ENCODE results near the gene MFSD1.

Gene MFSD1

DNA sequence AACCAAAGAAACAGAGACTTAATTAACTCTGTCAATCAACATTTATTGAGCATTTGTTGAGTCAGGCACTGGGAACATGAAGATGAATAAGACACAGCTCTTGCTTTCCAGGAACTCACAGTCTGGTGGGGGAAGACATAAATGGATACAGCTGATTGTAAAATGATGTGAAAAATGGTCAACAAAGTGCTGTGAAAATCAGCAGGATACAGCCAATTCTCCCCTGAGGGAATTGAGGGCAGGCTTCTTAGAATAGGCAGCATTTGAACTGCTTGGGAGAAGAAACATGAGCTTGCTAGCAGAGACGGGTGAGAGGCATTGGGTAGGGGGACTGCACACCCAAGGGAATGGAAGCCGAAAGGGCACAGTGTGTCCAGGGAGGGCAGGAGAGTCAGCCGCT is 41.1 kb downstream of the MFSD1 start:
- TF ChIP-seq SIN3A (IDR thresholded peaks at IDR 0.05; ENCODE audit: borderline replicate concordance, insufficient read depth, low read length) (no peak), POLR2AphosphoS5 (IDR thresholded peaks at IDR 0.05; ENCODE audit: low read depth, low read length) (no peak), FOXP2 (optimal IDR thresholded peaks at IDR 0.05; ENCODE audit: borderline replicate concordance, extremely low read depth, extremely low read length, insufficient read depth) (no peak), TAF1 (IDR thresholded peaks at IDR 0.05; ENCODE audit: borderline replicate concordance, insufficient read depth, low read length) (no peak)
- TF ChIP-seq, protein P1, sequence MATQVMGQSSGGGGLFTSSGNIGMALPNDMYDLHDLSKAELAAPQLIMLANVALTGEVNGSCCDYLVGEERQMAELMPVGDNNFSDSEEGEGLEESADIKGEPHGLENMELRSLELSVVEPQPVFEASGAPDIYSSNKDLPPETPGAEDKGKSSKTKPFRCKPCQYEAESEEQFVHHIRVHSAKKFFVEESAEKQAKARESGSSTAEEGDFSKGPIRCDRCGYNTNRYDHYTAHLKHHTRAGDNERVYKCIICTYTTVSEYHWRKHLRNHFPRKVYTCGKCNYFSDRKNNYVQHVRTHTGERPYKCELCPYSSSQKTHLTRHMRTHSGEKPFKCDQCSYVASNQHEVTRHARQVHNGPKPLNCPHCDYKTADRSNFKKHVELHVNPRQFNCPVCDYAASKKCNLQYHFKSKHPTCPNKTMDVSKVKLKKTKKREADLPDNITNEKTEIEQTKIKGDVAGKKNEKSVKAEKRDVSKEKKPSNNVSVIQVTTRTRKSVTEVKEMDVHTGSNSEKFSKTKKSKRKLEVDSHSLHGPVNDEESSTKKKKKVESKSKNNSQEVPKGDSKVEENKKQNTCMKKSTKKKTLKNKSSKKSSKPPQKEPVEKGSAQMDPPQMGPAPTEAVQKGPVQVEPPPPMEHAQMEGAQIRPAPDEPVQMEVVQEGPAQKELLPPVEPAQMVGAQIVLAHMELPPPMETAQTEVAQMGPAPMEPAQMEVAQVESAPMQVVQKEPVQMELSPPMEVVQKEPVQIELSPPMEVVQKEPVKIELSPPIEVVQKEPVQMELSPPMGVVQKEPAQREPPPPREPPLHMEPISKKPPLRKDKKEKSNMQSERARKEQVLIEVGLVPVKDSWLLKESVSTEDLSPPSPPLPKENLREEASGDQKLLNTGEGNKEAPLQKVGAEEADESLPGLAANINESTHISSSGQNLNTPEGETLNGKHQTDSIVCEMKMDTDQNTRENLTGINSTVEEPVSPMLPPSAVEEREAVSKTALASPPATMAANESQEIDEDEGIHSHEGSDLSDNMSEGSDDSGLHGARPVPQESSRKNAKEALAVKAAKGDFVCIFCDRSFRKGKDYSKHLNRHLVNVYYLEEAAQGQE (IDR thresholded peaks at IDR 0.05; ENCODE audit: insufficient read depth in 1 of 2, low read depth in 2 of 2, low read length in 2 of 2): no peak

DNA sequence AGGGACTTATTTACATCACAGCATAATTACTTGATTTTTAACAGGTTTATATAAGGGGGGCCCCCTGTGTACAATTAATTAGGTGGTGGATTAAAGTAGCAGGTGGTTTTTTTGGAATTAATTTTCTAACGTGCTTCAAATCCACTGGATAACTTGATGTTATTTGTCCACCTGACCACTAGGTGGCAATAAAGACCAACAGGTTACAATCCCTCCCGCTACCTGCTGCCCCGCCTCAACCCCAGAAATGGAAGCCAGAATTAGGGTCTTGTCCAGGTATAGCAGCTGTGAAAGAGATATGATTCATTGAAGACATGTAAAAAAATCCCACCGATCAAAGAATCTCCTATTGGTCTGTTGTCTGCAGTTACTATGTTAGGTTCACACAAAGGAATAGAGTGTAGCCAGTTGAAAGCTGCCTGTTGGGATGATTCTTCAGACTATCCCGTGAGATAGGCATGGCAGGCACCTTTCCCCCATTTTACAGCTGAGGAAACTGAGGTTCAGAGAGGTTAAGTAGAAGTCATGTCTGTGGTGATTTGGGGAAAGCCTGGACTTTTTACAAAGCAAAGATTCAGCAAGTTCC is 44.0 kb downstream of the MFSD1 start:
- TF ChIP-seq POLR2AphosphoS5 (IDR thresholded peaks at IDR 0.05; ENCODE audit: low read depth, low read length) (no peak), SIN3A (IDR thresholded peaks at IDR 0.05; ENCODE audit: borderline replicate concordance, insufficient read depth, low read length) (no peak), FOXP2 (optimal IDR thresholded peaks at IDR 0.05; ENCODE audit: borderline replicate concordance, extremely low read depth, extremely low read length, insufficient read depth) (no peak), TAF1 (IDR thresholded peaks at IDR 0.05; ENCODE audit: borderline replicate concordance, insufficient read depth, low read length) (no peak)
- TF ChIP-seq, protein P1 (IDR thresholded peaks at IDR 0.05; ENCODE audit: insufficient read depth in 1 of 2, low read depth in 2 of 2, low read length in 2 of 2): no peak

DNA sequence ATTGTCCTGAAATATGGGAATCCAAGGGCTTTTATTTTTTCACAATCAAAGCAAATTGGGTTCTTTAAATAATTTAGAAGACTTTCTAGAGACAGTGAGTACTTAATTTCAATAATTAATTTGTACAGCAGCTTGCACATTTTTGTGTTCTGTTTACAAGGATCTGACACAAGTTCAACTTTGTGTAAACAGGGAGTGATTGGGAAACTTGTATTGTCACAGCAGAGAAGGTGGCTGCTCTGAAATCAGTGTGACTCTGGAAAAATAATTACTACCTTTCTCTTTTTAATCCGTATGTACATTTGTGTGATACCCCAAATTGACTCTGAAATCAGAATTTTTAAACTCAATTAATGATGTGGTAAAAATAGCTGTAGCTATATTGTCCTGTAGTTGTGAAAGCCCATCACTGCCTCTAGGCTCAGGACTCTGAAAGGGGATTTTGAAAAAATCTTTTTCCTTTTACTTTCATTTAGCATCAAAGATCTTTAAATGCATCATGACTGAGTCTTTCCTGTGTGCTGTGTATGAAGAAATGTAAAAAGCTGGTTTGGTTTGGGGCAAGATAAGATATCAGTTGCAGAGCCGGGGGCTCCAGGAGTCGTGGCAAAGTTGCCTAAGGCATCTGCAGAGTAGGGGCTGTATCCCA is 45.1 kb downstream of the MFSD1 start:
- TF ChIP-seq POLR2AphosphoS5 (IDR thresholded peaks at IDR 0.05; ENCODE audit: low read depth, low read length): no peak
- TF ChIP-seq, protein P1 (IDR thresholded peaks at IDR 0.05; ENCODE audit: insufficient read depth in 1 of 2, low read depth in 2 of 2, low read length in 2 of 2): no peak
- TF ChIP-seq SIN3A (IDR thresholded peaks at IDR 0.05; ENCODE audit: borderline replicate concordance, insufficient read depth, low read length): no peak
- TF ChIP-seq TAF1 (IDR thresholded peaks at IDR 0.05; ENCODE audit: borderline replicate concordance, insufficient read depth, low read length): no peak
- no peak for TF ChIP-seq FOXP2 (optimal IDR thresholded peaks at IDR 0.05; ENCODE audit: borderline replicate concordance, extremely low read depth, extremely low read length, insufficient read depth)

DNA sequence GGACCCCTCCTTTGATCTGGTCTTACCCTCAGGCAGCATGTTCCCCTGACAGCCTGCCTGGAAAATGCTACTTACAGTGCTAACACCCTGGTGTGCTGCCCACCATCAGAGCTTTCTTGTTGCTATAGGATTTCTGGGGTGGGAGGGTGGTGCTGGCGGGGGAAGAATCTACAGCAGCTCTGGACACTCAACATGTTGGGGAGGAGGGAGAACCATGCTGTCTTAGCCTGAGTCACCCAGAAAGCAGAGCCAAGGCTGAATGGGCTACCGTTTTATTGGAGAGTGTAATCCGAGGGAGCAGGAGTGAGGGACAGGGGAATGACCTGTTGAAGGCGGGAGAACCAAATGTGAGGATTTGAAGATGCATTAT is 45.6 kb downstream of the MFSD1 start:
- TF ChIP-seq TAF1 (IDR thresholded peaks at IDR 0.05; ENCODE audit: borderline replicate concordance, insufficient read depth, low read length): no peak
- TF ChIP-seq SIN3A (IDR thresholded peaks at IDR 0.05; ENCODE audit: borderline replicate concordance, insufficient read depth, low read length): no peak
- TF ChIP-seq FOXP2 (optimal IDR thresholded peaks at IDR 0.05; ENCODE audit: borderline replicate concordance, extremely low read depth, extremely low read length, insufficient read depth): no peak
- TF ChIP-seq POLR2AphosphoS5 (IDR thresholded peaks at IDR 0.05; ENCODE audit: low read depth, low read length): no peak
- TF ChIP-seq, protein P1 (IDR thresholded peaks at IDR 0.05; ENCODE audit: insufficient read depth in 1 of 2, low read depth in 2 of 2, low read length in 2 of 2): no peak
